ENCODE results near the gene MAPK12.
A peak's percentile ranks its signal among the peaks of the same experiment; 100 is the strongest.

DNA sequence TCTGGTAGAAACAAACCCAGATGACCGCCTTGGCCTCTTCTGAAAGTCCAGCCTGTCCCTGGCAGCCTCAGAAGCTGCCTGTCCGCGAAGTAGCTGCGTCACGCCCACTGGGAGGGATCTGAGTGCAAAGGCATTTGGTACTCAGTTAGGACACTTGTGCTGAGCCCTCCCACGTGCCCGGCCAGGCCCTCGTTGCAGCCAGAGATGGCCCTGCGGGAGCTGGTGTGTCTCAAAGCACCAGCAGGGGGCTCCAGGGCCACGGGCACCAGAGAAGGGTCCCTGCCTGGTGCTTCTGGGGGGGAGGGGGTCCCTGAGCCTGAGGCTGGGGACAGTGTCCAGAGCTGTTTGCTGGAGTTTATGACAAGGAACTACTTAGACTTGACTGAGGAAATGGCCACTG lies 54.9 kb downstream of the MAPK12 start:
- TF ChIP-seq, protein P1, sequence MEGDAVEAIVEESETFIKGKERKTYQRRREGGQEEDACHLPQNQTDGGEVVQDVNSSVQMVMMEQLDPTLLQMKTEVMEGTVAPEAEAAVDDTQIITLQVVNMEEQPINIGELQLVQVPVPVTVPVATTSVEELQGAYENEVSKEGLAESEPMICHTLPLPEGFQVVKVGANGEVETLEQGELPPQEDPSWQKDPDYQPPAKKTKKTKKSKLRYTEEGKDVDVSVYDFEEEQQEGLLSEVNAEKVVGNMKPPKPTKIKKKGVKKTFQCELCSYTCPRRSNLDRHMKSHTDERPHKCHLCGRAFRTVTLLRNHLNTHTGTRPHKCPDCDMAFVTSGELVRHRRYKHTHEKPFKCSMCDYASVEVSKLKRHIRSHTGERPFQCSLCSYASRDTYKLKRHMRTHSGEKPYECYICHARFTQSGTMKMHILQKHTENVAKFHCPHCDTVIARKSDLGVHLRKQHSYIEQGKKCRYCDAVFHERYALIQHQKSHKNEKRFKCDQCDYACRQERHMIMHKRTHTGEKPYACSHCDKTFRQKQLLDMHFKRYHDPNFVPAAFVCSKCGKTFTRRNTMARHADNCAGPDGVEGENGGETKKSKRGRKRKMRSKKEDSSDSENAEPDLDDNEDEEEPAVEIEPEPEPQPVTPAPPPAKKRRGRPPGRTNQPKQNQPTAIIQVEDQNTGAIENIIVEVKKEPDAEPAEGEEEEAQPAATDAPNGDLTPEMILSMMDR (IDR thresholded peaks at IDR 0.05) = peak in 3 of 4 experiments; percentile 17 to 48 (median 36)
- no peak for TF ChIP-seq EP300 (IDR thresholded peaks at IDR 0.05)
- TF ChIP-seq POLR2A (IDR thresholded peaks at IDR 0.05) = no peak
